SU-DHL-6 (cell line): Measurements from ENCODE around the gene SPACA5.
"Not testable (repeated sequence)": the region's sequence is repeated elsewhere in the genome, so short reads cannot be mapped to it uniquely, and the experiment has no call there.

Source experiments
- CTCF ChIP-seq: fragments of 200-600 bp; sonication (generic); IDR thresholded peaks from one replicate; pipeline ENCODE4 v1.5.1; 2017; ENCODE audit warnings: antibody characterized with exemption, mild to moderate bottlenecking, low read length, moderate library complexity; ENCODE audit not compliant: insufficient read depth, poor library complexity, severe bottlenecking
- EZH2phosphoT487 ChIP-seq: fragments of 200-600 bp; sonication (generic), shearing (Covaris generic); conservative IDR thresholded peaks from 2 replicates; pipeline ENCODE4 v1.6.1; 2018; ENCODE audit warnings: mild to moderate bottlenecking, antibody characterized with exemption, low read length, moderate library complexity, mixed read lengths

DNA sequence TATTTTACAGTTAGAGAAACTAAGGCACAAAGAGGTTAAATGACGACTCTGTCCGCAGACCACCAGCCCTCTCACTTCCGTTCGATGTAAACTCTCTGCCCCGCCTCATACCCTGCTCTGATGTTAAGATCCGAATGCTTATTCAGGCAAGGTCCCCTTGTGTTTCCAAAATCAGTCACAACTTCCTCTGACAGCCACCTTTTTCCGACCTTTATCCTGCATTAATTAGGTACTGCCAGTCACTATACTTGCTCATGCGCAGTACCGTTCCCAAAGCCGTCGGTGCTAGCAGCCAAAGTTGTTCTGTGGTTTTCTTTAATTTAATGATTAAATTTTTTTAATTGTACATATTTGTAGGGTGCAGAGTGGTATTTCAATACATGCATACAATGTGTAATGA is 13.7 kb downstream of the SPACA5 start:
- not testable (repeated sequence) for TF ChIP-seq CTCF, EZH2phosphoT487
